Activated B cell treated with CpG ODN at 0.5 μM for 24 hours (primary cell): ENCODE data around the gene IGSF8. TPM values are rescaled to one million over a fixed set of nuclear protein-coding genes. Genes with fewer than 3 reads are reported as not detected.

Experiments used
- ATAC-seq: fragments of 200-7000 bp; cut with Tn5 transposase; one replicate; pipeline ENCODE4 v1.10.0; 2021; ENCODE audit warnings: low read depth, mild to moderate bottlenecking, moderate library complexity
- CTCF ChIA-PET: fragments of 350-600 bp; sonication (Branson Sonifier 250); formaldehyde crosslinking; loops from one replicate; lab custom pipeline; 2021; ENCODE audit warnings: antibody characterized with exemption; lab: Charles Lee
- POLR2A ChIA-PET: fragments of 350-600 bp; sonication (Branson Sonifier 250); formaldehyde crosslinking; loops from one replicate; lab custom pipeline; 2021; ENCODE audit warnings: antibody characterized with exemption; lab: Charles Lee
- DNase-seq: peaks from one replicate; pipeline ENCODE4 v3.0.0; 2022
- H3K27ac Mint-ChIP-seq: one replicate; pipeline ENCODE4 v1.8.0; 2020; ENCODE audit warnings: mixed read lengths
- H3K27me3 Mint-ChIP-seq: one replicate; pipeline ENCODE4 v1.8.0; 2021; ENCODE audit warnings: mixed read lengths
- H3K36me3 Mint-ChIP-seq: one replicate; pipeline ENCODE4 v1.8.0; 2021; ENCODE audit warnings: low read depth, mixed read lengths
- H3K4me1 Mint-ChIP-seq: one replicate; pipeline ENCODE4 v1.8.0; 2021; ENCODE audit warnings: mixed read lengths
- H3K4me3 Mint-ChIP-seq: one replicate; pipeline ENCODE4 v1.8.0; 2020; ENCODE audit warnings: mild to moderate bottlenecking, mixed read lengths
- H3K9me3 Mint-ChIP-seq: one replicate; pipeline ENCODE4 v1.8.0; 2020; ENCODE audit warnings: mixed read lengths
- CTCF ChIP-seq: fragments of 200-600 bp; IDR thresholded peaks from one replicate; pipeline ENCODE4 v1.8.0; 2022; ENCODE audit warnings: antibody characterized with exemption, mild to moderate bottlenecking
- intact Hi-C: fragments of 100-400 bp; cut with micrococcal nuclease; formaldehyde crosslinking; loops from one replicate; pipeline ENCODE4 v1.15.1; 2024
- total RNA-seq: library from RNA; stranded (reverse); gene quantifications from 2 replicates; pipeline ENCODE4 v1.2.3, GENCODE V29; 2022

IGSF8 gene
- total RNA-seq, 1 donor from 2014 or later = 27.9 TPM

- DNase-seq (peak; percentile 33), ATAC-seq (peak; percentile 81)
- intact Hi-C loops = loop anchor here (10.0 kb wide), 1 partner anchor 254 kb away; the partner anchor contains the start of gene SLAMF8
- Mint-ChIP-seq H3K4me1 (peaks cover 4% of the 10 kb centered on the region), H3K27ac (no peak overlapping the region), H3K27me3 (peaks cover 53% of the 10 kb centered on the region), H3K4me3 (no peak overlapping the region), H3K36me3 (no peaks in the 10 kb centered on the region), H3K9me3 (no peaks in the 10 kb centered on the region)
- POLR2A ChIA-PET = interaction anchor here (0.5 to 0.6 kb wide), 2 partner anchors 129 to 907 kb away, joined by 3 read pairs; no protein-coding TSS in a partner anchor
- no peak for TF ChIP-seq CTCF
- CTCF ChIA-PET = interaction anchor here (0.8 to 2.2 kb wide), 11 partner anchors 9 to 113 kb away, joined by 3 to 16 read pairs (median 5); partner anchors contain the start of gene KCNJ10
Observed at GRCh38 chr1:160078512-160079195, 19.8 kb downstream of the IGSF8 start.

- no peak overlapping the region for H3K4me3 Mint-ChIP-seq
- ChIA-PET CTCF (interaction anchor here (1.1 to 2.8 kb wide), 6 partner anchors 9 to 45 kb away, joined by 4 to 16 read pairs (median 6); no protein-coding TSS in a partner anchor), POLR2A (interaction anchor here (0.6 kb wide), 3 partner anchors 120 to 1090 kb away, joined by 3 to 14 read pairs (median 3); no protein-coding TSS in a partner anchor)
- DNase-seq = no peak
- ATAC-seq = no peak
- H3K9me3 Mint-ChIP-seq = no peaks in the 10 kb centered on the region
- TF ChIP-seq CTCF = no peak
- no peaks in the 10 kb centered on the region for H3K36me3 Mint-ChIP-seq
- intact Hi-C loops = loop anchor here (10.0 kb wide), 1 partner anchor 253 kb away; the partner anchor contains the start of gene SLAMF8
- no peak overlapping the region for H3K27ac Mint-ChIP-seq
- H3K27me3 Mint-ChIP-seq = peaks cover 50% of the 10 kb centered on the region
- peaks cover 2% of the 10 kb centered on the region for H3K4me1 Mint-ChIP-seq
Observed at GRCh38 chr1:160077486-160077885, 20.9 kb downstream of the IGSF8 start.

- Mint-ChIP-seq H3K36me3 (no peaks in the 10 kb centered on the region), H3K27me3 (peaks cover 52% of the 10 kb centered on the region), H3K4me3 (no peak overlapping the region), H3K4me1 (peaks cover 2% of the 10 kb centered on the region), H3K9me3 (no peaks in the 10 kb centered on the region), H3K27ac (no peak overlapping the region)
- ChIA-PET POLR2A (no interaction called here), CTCF (interaction anchor here (2.8 kb wide), 1 partner anchor 10 kb away, joined by 7 read pairs; no protein-coding TSS in a partner anchor)
- DNase-seq (no peak), ATAC-seq (no peak)
- intact Hi-C loops = loop anchor here (10.0 kb wide), 1 partner anchor 251 kb away; the partner anchor contains the start of gene SLAMF8
- TF ChIP-seq CTCF = no peak
Observed at GRCh38 chr1:160076295-160076694, 22.1 kb downstream of the IGSF8 start.

GRCh38 chr1:160075836-160076235 is 22.6 kb downstream of the IGSF8 start:
- CTCF ChIA-PET = interaction anchor here (2.8 kb wide), 1 partner anchor 10 kb away, joined by 7 read pairs; no protein-coding TSS in a partner anchor
- intact Hi-C loops = loop anchor here (10.0 kb wide), 1 partner anchor 251 kb away; the partner anchor contains the start of gene SLAMF8
- no peak for TF ChIP-seq CTCF
- peaks cover 49% of the 10 kb centered on the region for H3K27me3 Mint-ChIP-seq
- ATAC-seq (no peak), DNase-seq (no peak)
- H3K36me3 Mint-ChIP-seq = no peaks in the 10 kb centered on the region
- no peaks in the 10 kb centered on the region for H3K9me3 Mint-ChIP-seq
- POLR2A ChIA-PET = no interaction called here
- H3K27ac Mint-ChIP-seq = no peak overlapping the region
- no peak overlapping the region for H3K4me3 Mint-ChIP-seq
- peaks cover 2% of the 10 kb centered on the region for H3K4me1 Mint-ChIP-seq

GRCh38 chr1:160074865-160075264 is 23.6 kb downstream of the IGSF8 start:
- H3K4me1 Mint-ChIP-seq = peaks cover 10% of the 10 kb centered on the region
- peaks cover 46% of the 10 kb centered on the region for H3K27me3 Mint-ChIP-seq
- no peak overlapping the region for H3K4me3 Mint-ChIP-seq
- POLR2A ChIA-PET = no interaction called here
- ATAC-seq (no peak), DNase-seq (no peak)
- CTCF ChIA-PET = interaction anchor here (2.8 kb wide), 1 partner anchor 11 kb away, joined by 7 read pairs; no protein-coding TSS in a partner anchor
- H3K27ac Mint-ChIP-seq = no peak overlapping the region
- H3K9me3 Mint-ChIP-seq = no peaks in the 10 kb centered on the region
- intact Hi-C loops = loop anchor here (10.0 kb wide), 1 partner anchor 250 kb away; the partner anchor contains the start of gene SLAMF8
- H3K36me3 Mint-ChIP-seq = no peaks in the 10 kb centered on the region
- TF ChIP-seq CTCF = no peak
